HFF-Myc (cell line): ENCODE measurements around the gene SCLT1.

ENCODE experiments used
- DNase-seq: peaks from one replicate; pipeline ENCODE4 v3.0.0-alpha.2; 2011; ENCODE audit warnings: low read depth; ENCODE audit errors: extremely low read depth
- H3K4me3 ChIP-seq: replicated peaks from 2 replicates; pipeline ENCODE4 v1.5.1; 2011; ENCODE audit warnings: low read depth, mild to moderate bottlenecking, control low read depth, low read length
- TF ChIP-seq, protein P1 (sequence below): IDR thresholded peaks from 2 replicates; pipeline ENCODE4 v1.5.1; 2012; ENCODE audit warnings: mild to moderate bottlenecking, low read depth, low read length, control low read depth; ENCODE audit errors: missing control alignments

The SCLT1 gene

GRCh38 chr4:128924951-128925350 lies 168.4 kb downstream of the SCLT1 start:
- DNase-seq: no peak
- TF ChIP-seq, protein P1, sequence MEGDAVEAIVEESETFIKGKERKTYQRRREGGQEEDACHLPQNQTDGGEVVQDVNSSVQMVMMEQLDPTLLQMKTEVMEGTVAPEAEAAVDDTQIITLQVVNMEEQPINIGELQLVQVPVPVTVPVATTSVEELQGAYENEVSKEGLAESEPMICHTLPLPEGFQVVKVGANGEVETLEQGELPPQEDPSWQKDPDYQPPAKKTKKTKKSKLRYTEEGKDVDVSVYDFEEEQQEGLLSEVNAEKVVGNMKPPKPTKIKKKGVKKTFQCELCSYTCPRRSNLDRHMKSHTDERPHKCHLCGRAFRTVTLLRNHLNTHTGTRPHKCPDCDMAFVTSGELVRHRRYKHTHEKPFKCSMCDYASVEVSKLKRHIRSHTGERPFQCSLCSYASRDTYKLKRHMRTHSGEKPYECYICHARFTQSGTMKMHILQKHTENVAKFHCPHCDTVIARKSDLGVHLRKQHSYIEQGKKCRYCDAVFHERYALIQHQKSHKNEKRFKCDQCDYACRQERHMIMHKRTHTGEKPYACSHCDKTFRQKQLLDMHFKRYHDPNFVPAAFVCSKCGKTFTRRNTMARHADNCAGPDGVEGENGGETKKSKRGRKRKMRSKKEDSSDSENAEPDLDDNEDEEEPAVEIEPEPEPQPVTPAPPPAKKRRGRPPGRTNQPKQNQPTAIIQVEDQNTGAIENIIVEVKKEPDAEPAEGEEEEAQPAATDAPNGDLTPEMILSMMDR: no peak
- H3K4me3 ChIP-seq: no peak overlapping the region

DNA sequence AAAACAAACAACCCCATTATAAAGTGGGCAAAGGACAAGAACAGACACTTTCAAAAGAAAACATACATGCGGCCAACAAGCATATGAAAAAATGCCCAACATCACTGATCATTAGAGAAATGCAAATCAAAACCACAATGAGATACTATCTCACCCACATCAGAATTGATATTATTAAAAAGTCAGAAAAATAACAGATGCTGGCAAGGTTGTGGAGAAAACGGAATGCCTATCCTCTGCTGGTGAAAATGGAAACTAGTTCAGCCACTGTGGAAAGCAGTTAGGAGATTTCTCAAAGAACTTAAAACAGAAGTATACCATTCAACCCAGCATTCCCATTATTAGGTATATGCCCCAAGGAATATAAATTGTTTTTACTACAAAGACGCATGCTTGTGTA lies 171.4 kb downstream of the SCLT1 start:
- TF ChIP-seq, protein P1: no peak

GRCh38 chr4:128917781-128918180 lies 175.6 kb downstream of the SCLT1 start:
- H3K4me3 ChIP-seq: no peak overlapping the region
- DNase-seq: no peak
- TF ChIP-seq, protein P1: no peak

More for the DNA sequence above, 171.4 kb downstream of the SCLT1 start:
- no peak for DNase-seq
- H3K4me3 ChIP-seq: no peak overlapping the region

- H3K4me3 ChIP-seq: no peak overlapping the region
- DNase-seq: no peak
- TF ChIP-seq, protein P1: no peak
These were observed 176.5 kb downstream of the SCLT1 start for GRCh38 chr4:128916832-128917231.

- no peak for DNase-seq
- no peak overlapping the region for H3K4me3 ChIP-seq
- TF ChIP-seq, protein P1: no peak
These were observed 177.8 kb downstream of the SCLT1 start for GRCh38 chr4:128915544-128915943.

DNA sequence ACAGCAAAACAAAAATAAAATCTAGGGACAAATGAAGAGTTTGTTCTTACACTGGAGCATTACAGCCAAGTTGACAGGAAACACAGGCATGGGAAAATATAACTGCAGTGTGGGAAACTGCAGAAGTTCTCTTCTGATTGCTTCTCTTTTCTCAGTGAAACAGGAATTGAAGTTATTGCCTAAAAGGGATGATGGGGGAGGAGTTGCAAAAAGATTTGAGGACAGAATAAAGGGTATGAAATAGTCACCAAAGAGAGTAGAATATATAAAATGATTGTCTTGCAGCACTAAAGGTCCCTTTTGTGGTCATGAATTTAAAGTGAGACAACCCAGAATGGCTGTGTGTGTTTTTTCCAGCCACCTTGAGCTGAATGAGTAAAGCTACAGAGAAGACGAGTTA lies 180.1 kb downstream of the SCLT1 start:
- no peak overlapping the region for H3K4me3 ChIP-seq
- no peak for DNase-seq
- TF ChIP-seq, protein P1: no peak

GRCh38 chr4:128908735-128909134 lies 184.6 kb downstream of the SCLT1 start:
- TF ChIP-seq, protein P1: no peak
- no peak overlapping the region for H3K4me3 ChIP-seq
- DNase-seq: no peak
